GM19328 (cell line): ENCODE measurements around the gene LMX1A.

Experiments
- ATAC-seq: cut with Tn5 transposase; IDR thresholded peaks from one replicate; pipeline ENCODE4 v1.9.1; 2021; ENCODE audit warnings: mild to moderate bottlenecking, moderate library complexity; ENCODE audit not compliant: unreplicated experiment

The LMX1A gene

DNA sequence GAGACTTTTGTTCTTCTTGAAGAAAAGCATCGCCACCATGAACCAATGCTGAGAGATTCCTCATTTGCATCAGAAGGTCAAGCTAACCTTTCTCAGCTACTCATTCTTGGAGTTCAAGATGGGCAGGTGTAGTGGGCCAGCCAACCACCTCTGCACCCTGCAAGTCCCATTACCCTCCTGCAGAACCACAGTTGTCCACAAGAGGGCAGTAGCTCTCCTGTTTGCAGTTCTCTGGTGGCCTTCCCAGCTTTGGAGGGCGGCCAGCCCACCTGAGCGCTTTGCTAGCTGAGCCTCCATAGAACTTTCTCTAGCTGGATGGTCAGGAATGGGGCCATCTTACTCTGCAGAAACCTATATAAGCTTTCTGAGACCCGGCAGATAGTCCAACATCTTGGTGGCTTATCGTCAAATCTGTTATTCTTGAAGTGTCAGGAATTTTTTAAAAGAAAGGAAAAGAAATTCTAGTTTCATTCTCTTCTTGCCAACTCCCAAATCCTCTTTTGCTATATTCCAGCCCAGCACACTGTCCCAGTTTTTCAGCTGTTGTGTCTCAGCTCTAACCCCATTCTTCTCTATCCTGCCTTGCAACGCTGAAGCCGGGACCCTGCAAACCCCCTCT is 11.0 kb upstream of the LMX1A start:
- no peak for ATAC-seq

DNA sequence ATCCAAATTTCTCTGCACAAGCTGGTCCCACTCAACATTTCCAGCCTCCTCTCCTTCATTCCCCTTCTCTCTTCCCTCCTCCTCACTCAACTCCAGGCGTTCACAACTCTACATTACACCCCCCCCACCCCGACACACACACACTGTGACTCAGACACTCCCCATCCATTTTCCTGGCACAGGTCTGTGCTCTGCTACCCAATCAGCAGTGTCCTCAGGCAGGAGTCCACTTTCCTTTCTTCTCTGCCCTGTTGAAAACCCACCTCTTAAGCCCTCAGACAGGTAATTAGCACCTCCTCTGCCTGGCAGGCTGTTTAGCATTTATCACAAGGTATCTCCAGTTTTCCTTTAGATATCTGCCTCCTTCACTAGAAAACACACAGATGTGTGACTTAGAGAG is 8.8 kb upstream of the LMX1A start:
- ATAC-seq = no peak

DNA sequence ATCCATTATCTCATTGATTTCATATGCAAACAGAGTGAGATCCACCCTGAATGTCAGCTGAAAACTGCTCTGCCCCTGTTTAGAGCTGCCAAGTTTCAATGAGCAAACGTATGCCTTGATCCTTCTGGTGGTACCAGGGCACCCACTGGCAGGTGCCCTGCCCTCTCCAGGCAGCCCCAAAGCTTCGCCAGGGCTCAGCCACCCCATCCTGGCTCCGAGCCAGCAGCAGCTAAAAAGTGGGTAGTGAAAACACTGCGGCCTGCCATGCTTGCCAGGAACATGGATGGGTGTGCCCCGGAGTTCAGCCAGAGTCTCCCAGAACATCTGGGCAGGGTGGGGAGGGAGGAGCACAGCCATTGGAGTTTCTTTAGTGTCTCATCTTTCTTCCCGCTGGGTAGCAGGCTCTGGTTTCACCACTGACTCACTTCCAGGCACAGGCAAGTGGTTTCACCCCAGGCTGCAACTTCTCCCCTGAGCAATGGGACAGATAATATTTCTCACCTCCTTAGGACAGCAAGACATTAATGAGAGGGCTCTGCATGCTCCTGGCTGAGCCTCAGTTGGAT is 8.1 kb upstream of the LMX1A start:
- ATAC-seq = no peak

DNA sequence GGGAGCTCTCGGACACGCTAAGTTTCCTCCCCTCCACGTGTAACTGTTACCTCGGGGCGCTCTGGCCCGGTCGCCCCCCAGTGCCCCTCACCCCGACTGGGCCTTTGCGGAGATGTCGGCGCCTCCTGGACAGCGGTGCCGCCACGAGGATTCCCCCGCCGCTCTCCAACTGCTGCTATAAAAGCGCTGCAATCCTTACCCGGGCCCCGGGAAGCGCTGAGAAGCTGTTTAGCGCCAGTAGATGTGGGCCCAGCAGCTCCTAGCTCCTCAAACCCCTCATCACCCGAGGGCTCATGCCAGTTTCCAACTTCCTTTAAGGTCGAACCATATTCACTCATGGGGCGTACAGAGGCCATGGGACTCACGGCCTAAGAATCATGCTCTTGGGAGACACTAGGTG is 361 bp upstream of the LMX1A start:
- no peak for ATAC-seq

DNA sequence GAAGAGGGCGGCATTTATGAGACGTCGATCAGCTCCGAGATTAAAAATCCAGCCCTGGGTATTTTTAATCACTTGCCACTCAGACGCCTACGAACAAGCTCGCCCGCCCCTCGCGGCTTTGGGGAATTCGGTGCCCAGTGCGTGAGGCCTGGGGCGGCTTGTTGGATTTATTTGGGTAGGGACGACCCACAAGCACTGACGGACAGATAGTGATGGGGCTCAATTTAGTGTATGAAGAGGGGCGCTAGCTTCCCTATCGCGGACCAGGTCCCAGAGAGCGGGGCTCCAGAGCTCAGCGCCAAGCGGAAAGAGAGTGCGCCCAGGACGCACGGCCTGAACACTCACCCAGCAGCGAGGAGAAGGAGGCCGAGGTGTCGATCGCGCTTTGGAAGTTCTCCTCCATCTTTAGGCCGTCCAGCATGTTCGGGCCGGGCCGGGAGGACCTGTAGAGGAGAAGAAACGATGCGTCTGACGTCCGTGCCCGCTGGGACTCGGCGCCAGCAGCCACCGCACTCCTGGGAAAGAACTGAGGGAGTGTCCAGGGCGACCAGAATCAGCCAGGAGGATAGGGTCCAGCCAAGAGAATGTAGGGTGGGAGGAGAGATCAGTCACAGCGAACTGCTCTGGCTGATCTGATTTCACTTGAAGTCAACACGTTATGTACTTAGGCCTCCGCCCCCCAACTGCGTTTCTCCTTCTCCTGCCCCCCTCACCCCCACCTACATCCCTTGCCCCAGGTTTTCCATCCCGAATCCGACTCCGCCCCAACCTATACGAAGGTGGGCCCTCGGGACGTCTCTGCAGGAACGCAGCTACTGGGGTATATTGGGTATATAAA is 1.2 kb downstream of the LMX1A start:
- no peak for ATAC-seq

DNA sequence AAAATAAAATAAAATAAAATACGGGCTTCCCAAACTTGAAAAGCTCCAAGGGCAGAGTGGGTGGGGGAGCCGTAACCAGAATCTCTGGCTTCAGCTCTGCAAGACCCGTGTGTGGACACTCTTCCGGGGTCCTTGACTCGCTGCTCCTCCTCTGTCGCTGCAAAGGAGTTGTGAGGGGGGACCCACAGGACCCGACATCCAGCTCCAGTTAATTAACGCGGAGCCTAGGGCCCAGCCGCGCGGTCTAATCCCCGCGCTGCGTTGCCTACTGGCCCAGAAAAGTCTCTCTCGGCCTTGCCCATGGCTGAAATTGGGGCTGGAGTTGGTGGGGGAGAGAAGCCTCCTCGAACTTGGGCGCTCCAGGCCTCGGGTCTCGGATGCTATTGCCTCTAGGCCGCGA is 1.8 kb downstream of the LMX1A start:
- no peak for ATAC-seq

DNA sequence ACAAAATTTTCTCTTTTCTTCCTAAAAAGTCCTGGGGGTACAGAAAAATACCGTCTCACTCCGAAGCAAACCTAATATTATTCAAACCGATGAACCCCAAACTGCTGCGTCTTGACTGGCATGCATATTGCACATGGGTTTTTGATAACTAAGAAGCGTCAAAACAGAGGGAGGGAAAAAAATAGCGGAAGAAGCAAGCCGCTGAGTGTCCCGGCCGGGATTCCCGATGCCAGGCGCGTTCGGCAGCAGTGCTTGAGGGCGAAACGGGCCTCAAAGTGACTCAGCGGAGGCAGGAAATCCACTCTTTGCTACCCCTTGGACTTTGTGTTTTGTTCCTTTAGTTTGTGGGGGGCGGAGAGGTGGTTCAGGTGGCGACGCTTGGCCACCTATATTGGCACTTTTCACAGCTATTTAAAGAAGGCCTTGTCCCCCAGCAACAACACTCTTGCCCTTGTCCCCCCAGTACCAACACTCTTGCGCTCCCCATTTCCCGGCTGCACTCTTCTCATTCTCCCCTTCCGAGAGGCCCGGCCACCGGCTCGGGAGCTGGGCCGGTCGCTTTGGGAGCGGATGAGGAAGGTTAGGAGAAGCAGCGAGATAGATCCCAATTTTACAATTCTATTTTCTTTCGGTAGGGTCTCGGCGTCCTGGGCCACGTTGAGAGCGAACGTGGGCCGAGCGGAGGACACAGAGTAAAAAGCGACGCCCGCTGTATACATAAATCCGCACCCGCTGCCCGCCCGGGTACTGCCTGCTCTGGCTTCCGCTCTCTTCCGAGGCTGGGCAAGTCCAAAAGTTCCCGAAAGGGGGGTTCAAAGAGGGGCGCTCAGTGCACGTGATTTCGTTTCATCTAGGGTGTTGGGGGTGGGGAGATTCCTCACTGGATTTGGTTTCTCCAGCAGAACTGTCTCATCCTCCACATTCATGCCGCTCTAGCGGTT is 2.5 kb downstream of the LMX1A start:
- ATAC-seq = no peak

DNA sequence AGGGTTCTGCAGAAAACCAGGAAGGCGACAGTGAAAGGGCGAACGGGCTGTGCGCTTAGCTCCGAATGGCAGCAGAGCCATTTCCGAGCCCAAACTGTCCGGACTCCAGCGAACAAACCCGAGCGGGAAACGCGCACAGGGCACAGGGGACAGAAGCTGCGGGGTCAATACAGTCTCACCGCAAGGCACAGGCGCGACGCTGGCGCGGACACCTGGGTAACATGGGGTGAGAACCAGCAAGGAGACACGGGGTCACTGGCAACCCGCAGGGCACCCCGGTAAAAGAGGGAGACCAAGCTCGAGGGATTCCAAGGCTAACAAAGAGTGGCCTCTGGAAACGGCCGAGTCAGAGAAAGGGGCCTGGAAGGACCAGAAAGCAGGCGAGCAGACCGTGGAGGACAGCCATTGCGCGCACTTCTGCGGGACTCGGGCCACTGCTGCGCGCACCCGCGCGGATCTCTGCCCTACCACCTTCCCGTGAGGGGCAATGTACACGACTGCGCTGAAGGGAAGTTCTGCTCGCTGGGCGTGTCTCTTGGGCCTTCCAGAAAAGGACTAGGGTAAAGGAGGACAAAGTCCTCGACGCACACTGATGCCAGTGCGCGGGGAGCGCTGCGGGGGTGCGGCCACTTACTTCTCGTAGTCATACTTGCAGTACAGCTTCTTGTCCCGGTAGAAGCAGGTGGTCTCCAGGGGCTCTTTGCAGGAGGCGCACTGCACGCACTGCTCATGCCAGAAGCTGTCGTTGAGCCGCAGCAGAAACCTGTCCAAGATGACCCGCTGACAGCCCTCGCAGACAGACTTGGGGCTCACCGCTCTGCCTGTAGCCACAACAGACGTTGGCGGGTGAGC is 3.8 kb downstream of the LMX1A start:
- no peak for ATAC-seq

DNA sequence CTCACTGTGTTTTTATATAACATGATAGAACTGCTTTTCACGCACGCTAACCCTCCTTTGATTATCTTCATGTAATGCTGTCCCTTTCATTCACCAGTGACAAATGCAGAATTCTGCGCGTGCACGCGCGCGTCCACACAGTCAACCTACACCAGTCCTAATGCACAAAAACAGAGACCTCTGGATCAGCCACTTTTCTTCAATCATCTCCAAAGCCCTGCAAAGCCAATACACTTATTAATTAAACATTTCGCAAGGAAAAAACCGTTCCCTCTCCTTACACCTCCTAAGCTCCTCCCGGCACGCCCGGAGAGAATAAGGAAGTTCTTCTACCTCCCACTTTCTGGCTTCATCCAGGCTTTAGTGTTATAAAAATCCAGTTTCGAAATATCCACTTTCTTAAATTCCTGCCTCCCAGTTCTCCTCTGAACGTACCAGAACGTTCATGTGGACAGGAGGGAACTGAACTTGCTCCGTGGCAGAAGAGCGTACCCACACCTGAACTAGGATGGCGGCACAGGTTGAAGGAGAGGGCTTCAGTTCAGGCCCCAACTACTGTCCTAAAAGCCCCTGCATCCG is 4.6 kb downstream of the LMX1A start:
- ATAC-seq = no peak

DNA sequence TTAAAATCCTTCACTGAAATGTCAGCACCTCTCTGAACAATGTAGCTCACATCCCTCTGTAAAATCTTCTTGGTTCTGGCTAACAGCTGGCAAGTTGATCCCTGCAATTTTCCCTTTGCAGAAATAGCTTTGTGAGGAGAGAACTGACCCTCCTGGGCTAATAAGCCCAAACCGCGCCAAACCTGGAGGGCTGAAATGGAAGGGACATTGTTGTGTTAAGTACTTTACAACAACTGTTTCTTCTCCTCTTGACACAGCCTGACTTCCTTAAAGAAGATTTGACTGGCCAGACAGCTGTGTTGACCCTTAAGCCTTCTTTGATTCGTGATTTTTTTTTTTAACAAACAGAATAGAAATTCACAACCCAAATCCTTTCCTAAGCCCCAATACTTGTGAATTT is 5.7 kb downstream of the LMX1A start:
- no peak for ATAC-seq

DNA sequence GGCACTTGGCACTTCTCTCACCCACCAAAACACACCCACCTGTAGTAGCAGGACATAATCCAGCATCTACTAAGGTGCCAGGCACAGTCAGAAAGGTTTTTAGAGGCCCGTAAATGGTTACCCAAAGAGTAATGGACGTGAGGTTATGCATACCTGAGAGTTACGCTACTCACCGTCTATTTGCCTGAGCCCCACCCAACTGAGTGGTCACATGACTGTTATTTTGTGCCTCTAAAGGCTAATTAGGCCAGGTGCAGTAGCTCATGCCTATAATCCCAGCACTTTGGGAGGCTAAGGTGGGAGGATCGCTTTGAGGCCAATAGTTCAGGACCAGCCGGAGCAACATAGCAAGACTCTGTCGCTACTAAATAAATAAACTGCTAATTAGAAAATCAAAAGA is 11.0 kb downstream of the LMX1A start:
- ATAC-seq = no peak

DNA sequence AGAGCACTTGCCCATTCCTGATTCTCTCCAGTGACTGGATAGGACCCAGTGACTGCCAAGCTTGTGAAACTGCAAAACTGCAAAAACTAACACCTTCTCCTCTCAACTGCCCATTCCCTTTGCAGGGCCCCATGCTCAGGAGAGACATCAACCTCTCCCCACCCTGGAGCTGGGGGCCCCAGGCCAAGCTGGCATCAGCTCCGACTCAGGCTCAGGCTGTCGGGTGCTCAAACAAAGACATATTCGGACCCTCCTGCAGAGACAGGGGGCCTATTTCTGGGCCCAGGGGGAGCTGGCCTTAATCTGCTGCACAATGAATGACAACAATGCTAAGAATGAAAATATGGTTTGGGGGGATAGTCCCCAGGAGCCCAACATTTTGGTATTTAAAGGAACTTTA is 11.8 kb downstream of the LMX1A start:
- no peak for ATAC-seq

DNA sequence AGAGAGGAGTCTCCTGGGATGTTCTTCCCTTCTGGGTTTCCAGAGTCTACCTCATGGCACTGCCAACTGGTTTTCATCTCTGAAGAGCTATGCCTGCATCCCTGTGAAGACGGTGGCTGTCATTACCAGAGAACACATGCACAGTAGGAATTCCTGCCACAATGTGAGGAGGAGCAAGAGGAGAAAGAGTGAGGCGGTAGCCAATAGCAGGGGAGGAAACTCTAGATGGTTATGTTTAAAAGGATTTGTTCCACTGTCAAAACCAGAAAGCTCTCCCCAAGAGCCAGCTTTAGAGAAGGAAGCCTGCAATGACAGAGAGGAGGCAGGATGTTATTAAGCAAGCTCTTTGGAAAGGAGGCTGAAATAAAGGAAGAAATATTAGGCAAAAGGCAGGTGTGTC is 12.3 kb downstream of the LMX1A start:
- ATAC-seq = no peak

DNA sequence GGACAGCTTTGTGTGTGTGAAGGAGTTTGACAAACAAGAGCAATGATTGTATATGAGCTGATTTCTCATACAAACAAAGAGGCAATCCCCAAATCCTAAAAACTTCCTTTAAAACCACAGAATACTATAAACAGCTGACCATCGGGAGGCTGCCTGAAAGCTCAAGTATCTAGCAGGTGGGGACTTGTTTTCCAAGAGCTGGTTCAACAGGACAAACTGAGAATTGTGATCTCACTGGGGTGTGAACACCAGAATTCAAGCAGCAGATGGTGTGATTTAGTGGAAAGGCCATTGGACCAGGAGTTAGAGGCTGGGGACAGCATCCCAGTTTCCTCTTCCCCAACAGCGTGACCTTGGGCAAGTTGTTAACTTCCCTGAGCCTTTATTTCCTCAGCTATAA is 13.9 kb downstream of the LMX1A start:
- ATAC-seq = no peak

DNA sequence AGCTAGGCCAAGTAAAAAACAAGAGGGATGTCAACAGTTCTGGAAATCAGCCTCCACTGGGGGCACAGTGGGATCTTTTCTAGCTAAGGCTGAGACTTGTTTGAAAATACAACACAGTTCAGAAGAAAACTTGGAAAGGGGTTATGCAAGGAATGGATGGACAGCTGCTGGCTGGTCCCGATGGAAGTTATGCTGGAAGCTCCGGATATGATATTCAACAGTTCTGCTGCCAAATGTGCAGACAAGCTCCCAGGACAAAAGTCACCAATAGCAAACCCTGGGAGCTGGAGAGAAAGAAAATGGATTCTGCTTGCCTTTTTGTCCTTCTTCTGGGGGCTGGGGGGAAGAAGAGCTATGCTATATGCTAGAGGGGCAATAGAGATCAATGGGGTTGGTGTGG is 14.3 kb downstream of the LMX1A start:
- ATAC-seq = no peak

DNA sequence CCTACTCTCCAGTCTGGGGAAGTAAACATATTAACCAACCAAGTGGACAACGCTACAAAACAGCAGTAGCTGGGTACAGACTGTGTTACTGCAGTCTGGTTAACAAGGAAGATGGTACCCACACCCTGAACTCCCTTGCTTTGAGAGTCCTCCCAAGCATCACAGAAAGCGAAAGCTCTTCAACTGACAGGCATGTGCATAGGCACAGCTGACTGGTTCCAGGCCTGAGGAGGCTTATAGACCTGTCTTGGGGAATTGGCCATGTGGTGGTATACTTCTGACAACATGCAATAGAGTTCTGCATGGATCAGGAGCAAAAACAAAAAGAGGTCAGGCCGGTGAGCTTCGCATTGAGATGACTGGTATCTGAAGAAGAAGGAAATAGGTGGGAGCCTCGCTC is 17.4 kb downstream of the LMX1A start:
- ATAC-seq = no peak

DNA sequence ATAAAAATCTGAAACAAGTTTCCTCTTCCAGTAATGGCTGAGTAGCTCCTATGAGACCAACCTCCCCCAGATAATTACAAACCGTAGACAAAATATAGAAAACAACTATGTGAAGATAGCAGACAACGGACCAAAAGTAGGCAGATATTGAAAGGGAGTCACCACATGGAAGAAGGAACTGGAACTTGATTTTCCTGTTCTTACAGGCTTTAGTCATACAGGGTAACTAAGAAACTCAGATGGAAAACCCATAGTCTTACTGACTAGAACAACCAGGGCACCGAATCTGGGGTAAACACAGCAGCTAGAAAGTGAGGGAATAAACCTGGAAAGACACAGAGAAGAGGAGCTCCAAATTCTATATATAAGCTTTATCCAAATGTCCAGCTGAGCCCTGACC is 26.0 kb downstream of the LMX1A start:
- ATAC-seq = no peak

DNA sequence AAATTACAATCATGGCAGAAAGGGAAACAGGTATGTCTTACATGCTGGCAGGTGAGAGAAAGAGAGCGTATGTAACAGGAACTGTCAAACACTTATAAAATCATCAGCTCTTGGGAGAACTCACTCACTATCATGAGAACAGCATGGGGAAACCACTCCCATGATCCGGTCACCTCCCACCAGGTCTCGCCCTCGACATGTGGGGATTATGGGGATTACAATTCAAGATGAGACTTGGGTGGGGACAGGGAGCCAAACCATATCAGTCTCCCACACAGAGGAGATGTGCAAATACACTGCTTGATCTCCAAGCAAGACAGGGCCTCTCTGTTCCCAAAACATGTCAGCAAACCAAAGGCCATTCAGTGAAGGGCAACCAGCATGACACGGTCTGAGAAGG is 27.4 kb downstream of the LMX1A start:
- no peak for ATAC-seq

DNA sequence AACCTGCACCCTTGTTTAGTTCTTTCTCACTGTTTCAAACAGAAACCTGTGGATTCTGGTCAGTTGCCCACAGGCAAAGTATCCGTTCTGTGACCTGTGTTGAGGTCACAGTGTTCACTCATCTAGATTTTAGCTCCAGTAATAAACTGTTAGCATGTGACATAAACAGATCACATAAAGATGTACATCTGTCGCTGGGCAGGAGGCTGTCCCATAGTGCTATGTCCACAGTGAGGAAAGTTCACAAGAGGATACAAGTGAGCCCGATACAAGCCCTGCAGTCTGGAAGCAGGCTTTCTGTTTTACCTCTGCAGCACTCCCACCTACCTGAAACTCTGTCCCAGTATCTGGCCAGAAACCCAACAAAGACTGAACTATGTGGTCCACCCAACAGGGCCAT is 28.4 kb downstream of the LMX1A start:
- ATAC-seq = no peak

DNA sequence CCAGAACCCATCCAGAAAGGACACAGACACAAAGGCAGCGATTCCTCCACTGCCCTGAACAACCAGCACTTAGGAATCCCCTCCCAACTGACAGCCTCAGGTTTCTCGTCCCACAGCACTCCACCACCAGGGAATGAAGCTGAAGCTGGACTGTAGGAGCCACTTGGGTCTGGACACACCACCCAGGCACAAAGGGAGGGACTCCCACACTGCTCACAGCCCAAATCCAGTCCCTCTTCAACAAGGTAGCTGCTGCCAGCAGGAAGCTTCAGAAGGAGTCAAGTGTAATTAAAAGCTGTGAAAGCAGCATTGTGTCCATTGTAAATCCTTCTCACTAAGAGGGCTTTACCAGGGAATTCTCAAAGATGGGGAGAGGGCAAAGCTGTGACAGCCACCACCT is 29.0 kb downstream of the LMX1A start:
- ATAC-seq = no peak
